Measurements from ENCODE around the gene ATXN1.

Gene ATXN1

DNA sequence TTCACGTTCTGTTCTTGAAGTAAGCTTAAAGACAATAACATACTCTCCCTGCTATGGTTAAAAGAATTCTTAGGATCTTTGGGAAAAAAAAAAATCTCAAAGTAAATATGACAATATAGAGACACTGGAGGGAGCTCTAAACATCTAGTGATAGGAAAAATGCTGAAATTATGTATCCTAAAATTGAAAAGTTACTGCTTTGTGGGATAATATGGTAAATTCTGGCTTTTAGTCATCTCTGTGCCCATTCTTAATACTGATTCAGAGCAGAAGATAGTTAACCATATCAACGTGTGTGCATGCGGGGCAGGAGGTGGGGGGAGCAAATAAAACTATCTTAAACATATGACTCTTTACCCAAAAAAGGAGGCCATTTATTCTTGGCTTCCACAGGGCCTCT is 357.4 kb downstream of the ATXN1 start (continued):
- TF ChIP-seq, protein P1, sequence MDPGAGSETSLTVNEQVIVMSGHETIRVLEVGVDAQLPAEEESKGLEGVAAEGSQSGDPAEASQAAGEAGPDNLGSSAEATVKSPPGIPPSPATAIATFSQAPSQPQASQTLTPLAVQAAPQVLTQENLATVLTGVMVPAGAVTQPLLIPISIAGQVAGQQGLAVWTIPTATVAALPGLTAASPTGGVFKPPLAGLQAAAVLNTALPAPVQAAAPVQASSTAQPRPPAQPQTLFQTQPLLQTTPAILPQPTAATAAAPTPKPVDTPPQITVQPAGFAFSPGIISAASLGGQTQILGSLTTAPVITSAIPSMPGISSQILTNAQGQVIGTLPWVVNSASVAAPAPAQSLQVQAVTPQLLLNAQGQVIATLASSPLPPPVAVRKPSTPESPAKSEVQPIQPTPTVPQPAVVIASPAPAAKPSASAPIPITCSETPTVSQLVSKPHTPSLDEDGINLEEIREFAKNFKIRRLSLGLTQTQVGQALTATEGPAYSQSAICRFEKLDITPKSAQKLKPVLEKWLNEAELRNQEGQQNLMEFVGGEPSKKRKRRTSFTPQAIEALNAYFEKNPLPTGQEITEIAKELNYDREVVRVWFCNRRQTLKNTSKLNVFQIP (CRISPR knock-in tag; IDR thresholded peaks at IDR 0.05; ENCODE audit: borderline replicate concordance, low read depth) = no peak
- TF ChIP-seq ZFP3 (CRISPR knock-in tag; IDR thresholded peaks at IDR 0.05) = no peak

DNA sequence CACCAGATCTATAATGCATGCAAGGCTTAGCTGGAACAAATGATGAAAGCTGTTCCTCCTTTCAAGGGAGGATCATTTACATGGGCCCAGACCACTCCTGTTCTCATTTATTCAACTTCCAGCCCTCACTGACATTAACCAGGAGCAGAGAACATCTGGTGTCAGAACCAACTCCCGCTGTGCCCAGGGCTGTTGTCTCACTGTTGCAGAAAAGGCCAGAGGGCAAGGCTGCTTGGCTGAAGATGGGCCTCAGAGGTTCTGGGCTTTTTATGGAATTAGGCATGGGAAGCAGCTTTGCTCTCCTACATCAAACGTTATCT is 358.7 kb downstream of the ATXN1 start:
- ATAC-seq = peak; percentile 21; the same call in 1 of the 3 replicates
- no peak for TF ChIP-seq CSDC2 (CRISPR knock-in tag; IDR thresholded peaks at IDR 0.05)
- no peak for TF ChIP-seq ESRRG (CRISPR knock-in tag; IDR thresholded peaks at IDR 0.05)
- TF ChIP-seq, protein P2, sequence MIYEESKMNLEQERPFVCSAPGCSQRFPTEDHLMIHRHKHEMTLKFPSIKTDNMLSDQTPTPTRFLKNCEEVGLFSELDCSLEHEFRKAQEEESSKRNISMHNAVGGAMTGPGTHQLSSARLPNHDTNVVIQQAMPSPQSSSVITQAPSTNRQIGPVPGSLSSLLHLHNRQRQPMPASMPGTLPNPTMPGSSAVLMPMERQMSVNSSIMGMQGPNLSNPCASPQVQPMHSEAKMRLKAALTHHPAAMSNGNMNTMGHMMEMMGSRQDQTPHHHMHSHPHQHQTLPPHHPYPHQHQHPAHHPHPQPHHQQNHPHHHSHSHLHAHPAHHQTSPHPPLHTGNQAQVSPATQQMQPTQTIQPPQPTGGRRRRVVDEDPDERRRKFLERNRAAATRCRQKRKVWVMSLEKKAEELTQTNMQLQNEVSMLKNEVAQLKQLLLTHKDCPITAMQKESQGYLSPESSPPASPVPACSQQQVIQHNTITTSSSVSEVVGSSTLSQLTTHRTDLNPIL (CRISPR knock-in tag; IDR thresholded peaks at IDR 0.05; ENCODE audit: low read depth) = no peak
- TF ChIP-seq, protein P3, sequence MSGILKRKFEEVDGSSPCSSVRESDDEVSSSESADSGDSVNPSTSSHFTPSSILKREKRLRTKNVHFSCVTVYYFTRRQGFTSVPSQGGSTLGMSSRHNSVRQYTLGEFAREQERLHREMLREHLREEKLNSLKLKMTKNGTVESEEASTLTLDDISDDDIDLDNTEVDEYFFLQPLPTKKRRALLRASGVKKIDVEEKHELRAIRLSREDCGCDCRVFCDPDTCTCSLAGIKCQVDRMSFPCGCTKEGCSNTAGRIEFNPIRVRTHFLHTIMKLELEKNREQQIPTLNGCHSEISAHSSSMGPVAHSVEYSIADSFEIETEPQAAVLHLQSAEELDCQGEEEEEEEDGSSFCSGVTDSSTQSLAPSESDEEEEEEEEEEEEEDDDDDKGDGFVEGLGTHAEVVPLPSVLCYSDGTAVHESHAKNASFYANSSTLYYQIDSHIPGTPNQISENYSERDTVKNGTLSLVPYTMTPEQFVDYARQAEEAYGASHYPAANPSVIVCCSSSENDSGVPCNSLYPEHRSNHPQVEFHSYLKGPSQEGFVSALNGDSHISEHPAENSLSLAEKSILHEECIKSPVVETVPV (CRISPR knock-in tag; IDR thresholded peaks at IDR 0.05) = no peak
- TF ChIP-seq, protein P4, sequence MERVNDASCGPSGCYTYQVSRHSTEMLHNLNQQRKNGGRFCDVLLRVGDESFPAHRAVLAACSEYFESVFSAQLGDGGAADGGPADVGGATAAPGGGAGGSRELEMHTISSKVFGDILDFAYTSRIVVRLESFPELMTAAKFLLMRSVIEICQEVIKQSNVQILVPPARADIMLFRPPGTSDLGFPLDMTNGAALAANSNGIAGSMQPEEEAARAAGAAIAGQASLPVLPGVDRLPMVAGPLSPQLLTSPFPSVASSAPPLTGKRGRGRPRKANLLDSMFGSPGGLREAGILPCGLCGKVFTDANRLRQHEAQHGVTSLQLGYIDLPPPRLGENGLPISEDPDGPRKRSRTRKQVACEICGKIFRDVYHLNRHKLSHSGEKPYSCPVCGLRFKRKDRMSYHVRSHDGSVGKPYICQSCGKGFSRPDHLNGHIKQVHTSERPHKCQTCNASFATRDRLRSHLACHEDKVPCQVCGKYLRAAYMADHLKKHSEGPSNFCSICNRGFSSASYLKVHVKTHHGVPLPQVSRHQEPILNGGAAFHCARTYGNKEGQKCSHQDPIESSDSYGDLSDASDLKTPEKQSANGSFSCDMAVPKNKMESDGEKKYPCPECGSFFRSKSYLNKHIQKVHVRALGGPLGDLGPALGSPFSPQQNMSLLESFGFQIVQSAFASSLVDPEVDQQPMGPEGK (CRISPR knock-in tag; IDR thresholded peaks at IDR 0.05; ENCODE audit: borderline replicate concordance) = no peak
- no peak for TF ChIP-seq BACH2 (CRISPR knock-in tag; IDR thresholded peaks at IDR 0.05; ENCODE audit: borderline replicate concordance)
- TF ChIP-seq RARB (CRISPR knock-in tag; IDR thresholded peaks at IDR 0.05) = no peak
- TF ChIP-seq TCF4 (CRISPR knock-in tag; IDR thresholded peaks at IDR 0.05; ENCODE audit: borderline replicate concordance) = peak; percentile 63; the same call in 1 of the 2 replicates
- no peak for TF ChIP-seq ZNF8 (CRISPR knock-in tag; IDR thresholded peaks at IDR 0.05)
- no peak for TF ChIP-seq ISL1 (CRISPR knock-in tag; IDR thresholded peaks at IDR 0.05)
- no peak for TF ChIP-seq ARNTL (CRISPR knock-in tag; IDR thresholded peaks at IDR 0.05; ENCODE audit: borderline replicate concordance, low read depth)
- TF ChIP-seq, protein P5, sequence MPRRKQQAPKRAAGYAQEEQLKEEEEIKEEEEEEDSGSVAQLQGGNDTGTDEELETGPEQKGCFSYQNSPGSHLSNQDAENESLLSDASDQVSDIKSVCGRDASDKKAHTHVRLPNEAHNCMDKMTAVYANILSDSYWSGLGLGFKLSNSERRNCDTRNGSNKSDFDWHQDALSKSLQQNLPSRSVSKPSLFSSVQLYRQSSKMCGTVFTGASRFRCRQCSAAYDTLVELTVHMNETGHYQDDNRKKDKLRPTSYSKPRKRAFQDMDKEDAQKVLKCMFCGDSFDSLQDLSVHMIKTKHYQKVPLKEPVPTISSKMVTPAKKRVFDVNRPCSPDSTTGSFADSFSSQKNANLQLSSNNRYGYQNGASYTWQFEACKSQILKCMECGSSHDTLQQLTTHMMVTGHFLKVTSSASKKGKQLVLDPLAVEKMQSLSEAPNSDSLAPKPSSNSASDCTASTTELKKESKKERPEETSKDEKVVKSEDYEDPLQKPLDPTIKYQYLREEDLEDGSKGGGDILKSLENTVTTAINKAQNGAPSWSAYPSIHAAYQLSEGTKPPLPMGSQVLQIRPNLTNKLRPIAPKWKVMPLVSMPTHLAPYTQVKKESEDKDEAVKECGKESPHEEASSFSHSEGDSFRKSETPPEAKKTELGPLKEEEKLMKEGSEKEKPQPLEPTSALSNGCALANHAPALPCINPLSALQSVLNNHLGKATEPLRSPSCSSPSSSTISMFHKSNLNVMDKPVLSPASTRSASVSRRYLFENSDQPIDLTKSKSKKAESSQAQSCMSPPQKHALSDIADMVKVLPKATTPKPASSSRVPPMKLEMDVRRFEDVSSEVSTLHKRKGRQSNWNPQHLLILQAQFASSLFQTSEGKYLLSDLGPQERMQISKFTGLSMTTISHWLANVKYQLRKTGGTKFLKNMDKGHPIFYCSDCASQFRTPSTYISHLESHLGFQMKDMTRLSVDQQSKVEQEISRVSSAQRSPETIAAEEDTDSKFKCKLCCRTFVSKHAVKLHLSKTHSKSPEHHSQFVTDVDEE (CRISPR knock-in tag; IDR thresholded peaks at IDR 0.05) = peak; percentile 68; the same call in 1 of the 2 replicates

DNA sequence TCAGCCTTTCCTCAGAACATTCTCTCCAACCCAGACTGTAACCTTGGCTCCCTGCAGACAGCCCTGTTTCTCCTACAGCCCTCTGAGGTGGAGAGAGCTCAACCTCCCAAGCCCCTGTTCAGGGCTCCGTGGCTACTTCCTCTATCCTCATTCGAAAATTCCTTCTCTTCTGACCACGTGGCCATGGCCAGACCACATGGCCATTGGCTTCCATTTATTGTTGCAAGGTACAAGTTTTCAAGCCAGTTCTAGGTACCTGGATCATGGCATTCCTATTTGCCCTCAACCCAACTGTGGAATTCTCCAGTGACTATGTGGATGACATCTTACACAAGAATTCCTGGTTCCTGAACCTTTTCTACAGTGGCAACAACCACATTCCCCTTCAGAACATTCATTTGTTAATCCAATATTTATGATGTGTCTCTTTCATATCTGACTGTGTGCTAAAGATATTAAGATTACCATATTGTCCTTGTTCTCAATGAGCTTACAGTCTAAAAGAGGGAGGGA is 361.0 kb downstream of the ATXN1 start:
- no peak for ATAC-seq
- TF ChIP-seq ZFP30 (CRISPR knock-in tag; IDR thresholded peaks at IDR 0.05) (no peak), PPARA (CRISPR knock-in tag; IDR thresholded peaks at IDR 0.05; ENCODE audit: borderline replicate concordance) (no peak), ZNF565 (CRISPR knock-in tag; conservative IDR thresholded peaks at IDR 0.05; ENCODE audit: low read depth) (no peak), RARB (CRISPR knock-in tag; IDR thresholded peaks at IDR 0.05) (no peak), ZFP3 (CRISPR knock-in tag; IDR thresholded peaks at IDR 0.05) (no peak), ZC3H10 (CRISPR knock-in tag; IDR thresholded peaks at IDR 0.05) (no peak), SNAI2 (CRISPR knock-in tag; IDR thresholded peaks at IDR 0.05) (no peak), GLIS3 (CRISPR knock-in tag; IDR thresholded peaks at IDR 0.05) (no peak), ESRRG (CRISPR knock-in tag; IDR thresholded peaks at IDR 0.05) (no peak), ISL1 (CRISPR knock-in tag; IDR thresholded peaks at IDR 0.05) (no peak), CSDC2 (CRISPR knock-in tag; IDR thresholded peaks at IDR 0.05) (no peak)
- TF ChIP-seq, protein P4 (CRISPR knock-in tag; IDR thresholded peaks at IDR 0.05; ENCODE audit: borderline replicate concordance) = no peak
- TF ChIP-seq, protein P5 (CRISPR knock-in tag; IDR thresholded peaks at IDR 0.05) = no peak
- TF ChIP-seq, protein P2 (CRISPR knock-in tag; IDR thresholded peaks at IDR 0.05; ENCODE audit: low read depth) = no peak
